Measurements from ENCODE around the gene DDX60. TPM values are rescaled to one million over a fixed set of nuclear protein-coding genes. Genes with fewer than 3 reads are reported as not detected.
"Not testable (repeated sequence)": the region's sequence is repeated elsewhere in the genome, so short reads cannot be mapped to it uniquely, and the experiment has no call there.

Gene DDX60
- total RNA-seq, 1 experiment from 2014 or later: 10.1 TPM

DNA sequence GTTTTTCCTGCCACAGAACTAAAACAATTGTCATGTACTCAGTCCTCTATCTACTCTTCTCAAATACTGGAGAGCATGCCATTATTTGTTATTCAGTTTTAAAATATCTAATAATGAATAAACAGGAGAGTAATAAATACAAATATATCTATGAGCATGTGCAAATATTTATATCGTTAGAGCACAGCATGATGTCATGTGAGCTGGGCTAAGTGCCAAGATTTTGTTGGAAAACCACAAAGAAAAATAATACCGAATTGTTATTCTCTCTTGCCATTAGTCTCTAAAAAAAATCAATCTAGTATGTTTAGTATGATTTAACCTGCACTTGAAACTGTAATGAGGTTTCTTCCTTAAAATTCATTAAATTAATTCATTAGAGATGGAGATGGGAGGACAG, 97.3 kb downstream of the DDX60 start:
- Histone ChIP-seq H3K27ac (ENCODE audit: low read length) (no peak overlapping the region), H3K27me3 (ENCODE audit: control insufficient read depth, insufficient read depth, low read length) (no peaks in the 10 kb centered on the region), H3K36me3 (ENCODE audit: control insufficient read depth, insufficient read depth, low read length) (no peaks in the 10 kb centered on the region), H3K9me3 (ENCODE audit: control insufficient read depth, insufficient read depth, low read depth, low read length) (no peaks in the 10 kb centered on the region), H3K4me1 (ENCODE audit: control insufficient read depth, insufficient read depth, low read length) (no peaks in the 10 kb centered on the region), H3K4me3 (ENCODE audit: low read depth in 2 of 2, low read length in 2 of 2) (no peak overlapping the region)
- TF ChIP-seq POLR2AphosphoS5 (IDR thresholded peaks at IDR 0.05; ENCODE audit: low read depth, low read length): no peak
- no TSS peak for BruUV-seq (replicated peaks)
- in situ Hi-C loops (cut with HindIII; ENCODE audit: low pct_unique_long_range_greater_than_20kb, low sequenced_read_pairs): no loop called here
- ChIA-PET CTCF (no interaction called here), POLR2A (no interaction called here)
- intact Hi-C loops (cut with micrococcal nuclease; ENCODE audit: unreplicated experiment): no loop called here
- no peak for DNase-seq (ENCODE audit: low read depth, low spot score)
- no peak for ATAC-seq

DNA sequence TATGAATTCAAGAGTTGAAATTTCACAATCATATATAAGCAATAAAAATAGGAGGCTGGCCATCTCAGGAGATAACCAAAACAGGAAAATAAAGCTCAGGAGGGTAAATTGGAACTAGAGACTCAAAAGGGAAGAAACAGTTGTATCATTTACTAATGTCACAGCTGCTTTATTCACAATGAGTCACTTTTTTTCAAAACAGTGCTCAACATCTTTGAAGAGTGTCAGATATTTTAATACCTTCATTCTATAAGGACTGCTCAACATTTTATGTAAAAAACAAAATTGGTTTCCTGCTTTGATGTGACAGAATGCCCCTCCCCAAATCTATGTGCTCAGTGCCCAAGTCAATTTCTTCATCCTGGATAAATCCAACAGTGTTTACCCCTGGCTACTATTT, 97.7 kb downstream of the DDX60 start:
- Histone ChIP-seq H3K27me3 (ENCODE audit: control insufficient read depth, insufficient read depth, low read length) (no peaks in the 10 kb centered on the region), H3K4me3 (ENCODE audit: low read depth in 2 of 2, low read length in 2 of 2) (no peak overlapping the region), H3K4me1 (ENCODE audit: control insufficient read depth, insufficient read depth, low read length) (no peaks in the 10 kb centered on the region), H3K9me3 (ENCODE audit: control insufficient read depth, insufficient read depth, low read depth, low read length) (no peaks in the 10 kb centered on the region), H3K27ac (ENCODE audit: low read length) (no peak overlapping the region), H3K36me3 (ENCODE audit: control insufficient read depth, insufficient read depth, low read length) (no peaks in the 10 kb centered on the region)
- no peak for TF ChIP-seq TCF7L2 (IDR thresholded peaks at IDR 0.05; ENCODE audit: low read depth, low read length)
- TF ChIP-seq POLR2AphosphoS5 (IDR thresholded peaks at IDR 0.05; ENCODE audit: low read depth, low read length): no peak
- TF ChIP-seq, protein P1, sequence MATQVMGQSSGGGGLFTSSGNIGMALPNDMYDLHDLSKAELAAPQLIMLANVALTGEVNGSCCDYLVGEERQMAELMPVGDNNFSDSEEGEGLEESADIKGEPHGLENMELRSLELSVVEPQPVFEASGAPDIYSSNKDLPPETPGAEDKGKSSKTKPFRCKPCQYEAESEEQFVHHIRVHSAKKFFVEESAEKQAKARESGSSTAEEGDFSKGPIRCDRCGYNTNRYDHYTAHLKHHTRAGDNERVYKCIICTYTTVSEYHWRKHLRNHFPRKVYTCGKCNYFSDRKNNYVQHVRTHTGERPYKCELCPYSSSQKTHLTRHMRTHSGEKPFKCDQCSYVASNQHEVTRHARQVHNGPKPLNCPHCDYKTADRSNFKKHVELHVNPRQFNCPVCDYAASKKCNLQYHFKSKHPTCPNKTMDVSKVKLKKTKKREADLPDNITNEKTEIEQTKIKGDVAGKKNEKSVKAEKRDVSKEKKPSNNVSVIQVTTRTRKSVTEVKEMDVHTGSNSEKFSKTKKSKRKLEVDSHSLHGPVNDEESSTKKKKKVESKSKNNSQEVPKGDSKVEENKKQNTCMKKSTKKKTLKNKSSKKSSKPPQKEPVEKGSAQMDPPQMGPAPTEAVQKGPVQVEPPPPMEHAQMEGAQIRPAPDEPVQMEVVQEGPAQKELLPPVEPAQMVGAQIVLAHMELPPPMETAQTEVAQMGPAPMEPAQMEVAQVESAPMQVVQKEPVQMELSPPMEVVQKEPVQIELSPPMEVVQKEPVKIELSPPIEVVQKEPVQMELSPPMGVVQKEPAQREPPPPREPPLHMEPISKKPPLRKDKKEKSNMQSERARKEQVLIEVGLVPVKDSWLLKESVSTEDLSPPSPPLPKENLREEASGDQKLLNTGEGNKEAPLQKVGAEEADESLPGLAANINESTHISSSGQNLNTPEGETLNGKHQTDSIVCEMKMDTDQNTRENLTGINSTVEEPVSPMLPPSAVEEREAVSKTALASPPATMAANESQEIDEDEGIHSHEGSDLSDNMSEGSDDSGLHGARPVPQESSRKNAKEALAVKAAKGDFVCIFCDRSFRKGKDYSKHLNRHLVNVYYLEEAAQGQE (IDR thresholded peaks at IDR 0.05; ENCODE audit: insufficient read depth in 1 of 2, low read depth in 2 of 2, low read length in 1 of 2): no peak
- TF ChIP-seq SIN3A (IDR thresholded peaks at IDR 0.05; ENCODE audit: borderline replicate concordance, insufficient read depth, low read depth, low read length): no peak
- TF ChIP-seq, protein P2, sequence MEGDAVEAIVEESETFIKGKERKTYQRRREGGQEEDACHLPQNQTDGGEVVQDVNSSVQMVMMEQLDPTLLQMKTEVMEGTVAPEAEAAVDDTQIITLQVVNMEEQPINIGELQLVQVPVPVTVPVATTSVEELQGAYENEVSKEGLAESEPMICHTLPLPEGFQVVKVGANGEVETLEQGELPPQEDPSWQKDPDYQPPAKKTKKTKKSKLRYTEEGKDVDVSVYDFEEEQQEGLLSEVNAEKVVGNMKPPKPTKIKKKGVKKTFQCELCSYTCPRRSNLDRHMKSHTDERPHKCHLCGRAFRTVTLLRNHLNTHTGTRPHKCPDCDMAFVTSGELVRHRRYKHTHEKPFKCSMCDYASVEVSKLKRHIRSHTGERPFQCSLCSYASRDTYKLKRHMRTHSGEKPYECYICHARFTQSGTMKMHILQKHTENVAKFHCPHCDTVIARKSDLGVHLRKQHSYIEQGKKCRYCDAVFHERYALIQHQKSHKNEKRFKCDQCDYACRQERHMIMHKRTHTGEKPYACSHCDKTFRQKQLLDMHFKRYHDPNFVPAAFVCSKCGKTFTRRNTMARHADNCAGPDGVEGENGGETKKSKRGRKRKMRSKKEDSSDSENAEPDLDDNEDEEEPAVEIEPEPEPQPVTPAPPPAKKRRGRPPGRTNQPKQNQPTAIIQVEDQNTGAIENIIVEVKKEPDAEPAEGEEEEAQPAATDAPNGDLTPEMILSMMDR (IDR thresholded peaks at IDR 0.05): no peak
- DNase-seq (ENCODE audit: low read depth, low spot score): no peak
- no TSS peak for BruUV-seq (replicated peaks)
- intact Hi-C loops (cut with micrococcal nuclease; ENCODE audit: unreplicated experiment): no loop called here
- POLR2A ChIA-PET: no interaction called here
- no peak for ATAC-seq
- in situ Hi-C loops (cut with HindIII; ENCODE audit: low pct_unique_long_range_greater_than_20kb, low sequenced_read_pairs): no loop called here
- CTCF ChIA-PET: no interaction called here

DNA sequence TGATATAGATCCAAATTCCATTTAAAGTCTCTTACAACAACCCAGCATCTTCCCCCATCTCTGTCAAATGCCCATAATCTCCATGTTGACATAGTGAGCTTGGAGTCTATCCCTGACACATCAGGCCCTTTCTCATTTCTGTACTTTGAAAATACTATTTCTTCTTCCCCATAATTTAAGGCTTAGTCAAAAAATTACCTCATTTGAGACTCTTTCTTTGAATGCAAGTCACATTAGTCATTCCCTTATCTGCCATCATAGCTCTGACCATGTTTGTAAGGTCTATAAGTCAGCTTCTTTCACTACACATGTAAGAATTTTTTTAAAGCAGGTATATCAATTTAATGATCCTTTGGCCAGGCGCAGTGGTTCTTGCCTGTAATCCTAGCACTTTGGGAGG, 99.9 kb downstream of the DDX60 start:
- intact Hi-C loops (cut with micrococcal nuclease; ENCODE audit: unreplicated experiment): no loop called here
- Histone ChIP-seq H3K36me3 (ENCODE audit: control insufficient read depth, insufficient read depth, low read length) (no peaks in the 10 kb centered on the region), H3K4me3 (ENCODE audit: low read depth in 2 of 2, low read length in 2 of 2) (no peak overlapping the region), H3K27me3 (ENCODE audit: control insufficient read depth, insufficient read depth, low read length) (no peaks in the 10 kb centered on the region), H3K4me1 (ENCODE audit: control insufficient read depth, insufficient read depth, low read length) (no peaks in the 10 kb centered on the region), H3K9me3 (ENCODE audit: control insufficient read depth, insufficient read depth, low read depth, low read length) (no peaks in the 10 kb centered on the region), H3K27ac (ENCODE audit: low read length) (no peak overlapping the region)
- ChIA-PET POLR2A (no interaction called here), CTCF (no interaction called here)
- BruUV-seq (replicated peaks): no TSS peak
- in situ Hi-C loops (cut with HindIII; ENCODE audit: low pct_unique_long_range_greater_than_20kb, low sequenced_read_pairs): no loop called here
- DNase-seq (ENCODE audit: low read depth, low spot score): no peak
- TF ChIP-seq POLR2AphosphoS5 (IDR thresholded peaks at IDR 0.05; ENCODE audit: low read depth, low read length) (no peak), TCF7L2 (IDR thresholded peaks at IDR 0.05; ENCODE audit: low read depth, low read length) (no peak), SIN3A (IDR thresholded peaks at IDR 0.05; ENCODE audit: borderline replicate concordance, insufficient read depth, low read depth, low read length) (no peak)
- TF ChIP-seq, protein P2 (IDR thresholded peaks at IDR 0.05): no peak
- TF ChIP-seq, protein P1 (IDR thresholded peaks at IDR 0.05; ENCODE audit: insufficient read depth in 1 of 2, low read depth in 2 of 2, low read length in 1 of 2): no peak
- ATAC-seq: no peak

DNA sequence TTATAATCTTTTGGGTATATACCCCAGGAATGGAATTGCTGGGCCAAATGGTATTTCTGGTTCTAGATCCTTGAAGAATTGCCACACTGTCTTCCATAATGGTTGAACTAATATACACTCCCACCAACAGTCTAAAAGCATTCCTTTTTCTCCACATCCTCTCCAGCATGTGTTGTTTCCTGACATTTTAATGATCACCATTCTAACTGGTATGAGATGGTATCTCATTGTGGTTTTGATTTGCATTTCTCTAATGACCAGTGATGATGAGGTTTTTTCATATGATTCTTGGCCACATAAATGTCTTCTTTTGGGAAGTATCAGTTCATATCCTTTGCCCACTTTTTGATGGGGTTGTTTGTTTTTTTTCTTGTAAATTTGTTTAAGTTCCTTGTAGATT, 105.0 kb downstream of the DDX60 start:
- POLR2A ChIA-PET; in situ Hi-C loops (cut with HindIII; ENCODE audit: low pct_unique_long_range_greater_than_20kb, low sequenced_read_pairs); ATAC-seq: not testable (repeated sequence)

More for the DNA sequence above, 105.0 kb downstream of the DDX60 start:
- H3K27me3 ChIP-seq (ENCODE audit: control insufficient read depth, insufficient read depth, low read length); CTCF ChIA-PET; H3K27ac ChIP-seq (ENCODE audit: low read length); H3K4me3 ChIP-seq (ENCODE audit: low read depth in 2 of 2, low read length in 2 of 2); DNase-seq (ENCODE audit: low read depth, low spot score); H3K36me3 ChIP-seq (ENCODE audit: control insufficient read depth, insufficient read depth, low read length); H3K4me1 ChIP-seq (ENCODE audit: control insufficient read depth, insufficient read depth, low read length); intact Hi-C loops (cut with micrococcal nuclease; ENCODE audit: unreplicated experiment); H3K9me3 ChIP-seq (ENCODE audit: control insufficient read depth, insufficient read depth, low read depth, low read length); BruUV-seq (replicated peaks): not testable (repeated sequence)
